Activated T-cell treated with anti-CD3 and anti-CD28 coated beads for 24 hours (primary cell): ENCODE measurements around the gene ADAMTS17.
A peak's percentile ranks its signal among the peaks of the same experiment; 100 is the strongest.
"Not testable (repeated sequence)": the region's sequence is repeated elsewhere in the genome, so short reads cannot be mapped to it uniquely, and the experiment has no call there.

Experiments
- DNase-seq: peaks from one replicate; pipeline ENCODE4 v3.0.0-alpha.2; 2020; ENCODE audit warnings: low read depth

ADAMTS17 gene

DNA sequence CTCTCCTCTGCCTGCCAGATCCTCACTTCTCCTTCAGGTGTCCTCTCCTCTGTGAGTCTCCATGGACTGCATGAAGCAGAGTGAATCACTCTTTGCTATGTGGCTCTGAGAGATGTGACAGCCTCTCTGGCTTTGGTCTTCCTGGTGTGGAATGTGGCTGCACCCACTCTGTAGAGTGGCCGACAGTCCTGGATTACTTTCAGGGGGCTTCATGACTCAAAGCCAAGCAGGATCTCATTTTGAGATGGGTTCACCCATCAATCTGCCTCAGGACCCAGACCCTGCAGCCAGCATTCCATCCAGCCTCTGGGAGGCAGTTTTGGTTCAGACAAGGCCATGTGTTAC, 386.6 kb downstream of the ADAMTS17 start:
- DNase-seq, result no peak

DNA sequence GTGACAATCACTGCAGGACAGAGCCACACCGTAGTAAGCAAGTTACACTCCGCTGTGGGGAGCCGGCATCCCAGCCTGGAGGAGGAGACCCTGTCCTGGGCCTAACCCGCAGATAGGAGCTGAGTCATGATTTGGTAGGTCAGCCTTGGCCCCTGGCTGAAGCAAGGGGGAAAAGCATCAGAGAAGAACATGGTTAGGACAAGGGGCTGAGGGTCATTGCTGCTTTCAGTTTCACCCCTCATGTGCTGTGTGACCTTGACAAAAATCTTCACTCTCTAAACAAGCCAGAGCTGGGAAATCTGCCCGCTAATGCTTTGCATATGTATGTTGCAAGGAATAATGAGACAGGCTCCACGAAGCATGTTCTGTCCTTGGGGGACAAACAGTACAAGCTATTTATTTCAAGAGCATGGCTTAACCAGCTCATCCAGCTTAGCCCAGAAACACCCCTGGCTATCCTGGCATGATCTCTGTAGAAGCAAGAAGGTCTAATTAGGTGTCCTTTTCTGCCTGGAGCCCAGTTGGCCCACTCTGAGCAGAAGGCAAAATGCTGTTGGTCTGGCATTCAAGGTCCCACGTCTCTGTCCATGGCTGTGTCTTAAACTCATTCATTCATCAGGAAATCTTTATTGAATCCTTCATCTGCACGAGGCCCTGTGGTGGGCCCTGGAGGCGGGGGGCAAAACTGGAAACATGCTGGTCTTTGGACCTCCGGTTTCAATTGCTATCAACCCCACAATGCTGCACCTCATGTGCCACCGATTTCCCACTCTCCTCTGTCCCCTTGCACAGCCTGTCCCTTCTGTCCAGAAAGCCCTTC, 387.2 kb downstream of the ADAMTS17 start:
- DNase-seq, result no peak

DNA sequence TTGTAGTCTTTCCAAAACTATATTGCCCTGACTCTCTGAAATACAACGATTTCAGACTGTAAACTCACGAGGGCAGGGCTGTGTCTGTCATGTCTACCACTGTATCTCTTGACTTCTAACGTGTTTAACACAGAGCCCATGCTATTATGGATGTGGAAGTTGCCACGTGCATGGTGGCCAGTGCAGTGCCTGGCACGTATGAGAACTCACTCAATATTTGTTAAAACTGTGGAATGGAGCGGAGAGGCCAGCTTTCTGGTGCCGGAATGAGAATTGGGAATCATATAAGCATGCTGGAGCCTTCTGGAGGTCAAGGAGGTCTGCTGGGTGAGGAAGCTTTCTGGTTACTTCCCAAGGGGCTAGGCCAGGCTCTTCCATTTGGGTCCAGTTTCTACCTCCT, 387.9 kb downstream of the ADAMTS17 start:
- DNase-seq, result no peak

DNA sequence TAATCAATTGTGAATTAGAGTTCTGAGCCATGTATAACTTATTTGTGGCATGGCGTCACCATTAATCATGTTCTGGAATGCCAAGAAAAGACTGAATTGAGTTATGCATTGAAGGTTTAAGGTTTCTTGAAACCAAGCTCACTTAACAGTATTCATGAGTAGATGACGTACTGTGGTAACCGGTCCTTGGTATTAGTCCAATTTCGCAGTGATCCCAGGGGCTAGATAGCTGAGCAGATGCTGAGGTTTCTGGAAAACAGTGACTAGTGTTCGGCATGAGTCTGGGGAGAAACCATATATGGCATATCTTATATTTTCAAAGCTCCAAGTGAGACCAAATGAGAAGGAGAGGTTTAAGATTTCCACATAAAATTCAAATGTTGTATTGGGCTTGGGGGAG, 390.3 kb downstream of the ADAMTS17 start:
- no peak for DNase-seq

DNA sequence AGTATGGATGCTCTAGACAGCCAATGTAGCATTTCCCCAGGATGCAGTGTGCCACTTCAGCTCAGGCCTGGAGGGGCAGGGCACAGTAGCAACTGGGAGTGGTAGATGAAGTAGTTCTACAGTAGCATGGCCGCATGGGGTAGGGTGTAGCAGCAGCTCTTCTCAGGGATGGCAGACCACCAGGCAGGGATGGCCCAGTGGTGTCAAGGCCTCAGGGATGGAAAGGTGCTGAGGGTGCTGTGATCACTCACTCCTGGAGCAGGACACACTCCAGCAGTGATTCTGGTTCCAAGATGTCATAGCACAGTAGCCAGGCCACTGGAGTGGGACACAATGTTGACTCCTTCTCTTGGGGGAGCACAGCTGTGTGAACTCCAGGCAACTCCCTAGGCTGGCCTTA, 397.6 kb downstream of the ADAMTS17 start:
- DNase-seq, result no peak

DNA sequence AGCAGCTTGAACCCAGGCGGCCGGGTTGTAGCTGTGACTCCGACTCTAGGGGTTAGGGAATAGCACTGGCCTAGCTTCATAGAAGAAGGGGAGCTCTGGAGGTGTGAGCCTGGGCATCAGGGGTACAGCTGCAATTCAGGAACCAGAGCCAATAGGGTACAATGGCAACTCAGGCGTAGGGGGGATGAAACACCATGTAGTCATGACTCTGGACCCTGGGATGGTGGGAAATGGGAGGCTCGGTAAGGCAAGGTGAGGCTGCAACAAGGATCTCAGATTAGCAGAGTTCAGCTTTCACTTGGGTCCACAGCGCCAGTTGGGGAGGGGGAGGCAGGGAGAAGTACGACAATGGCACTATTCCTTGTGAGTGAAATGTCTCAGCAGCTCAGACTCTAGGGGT, 398.3 kb downstream of the ADAMTS17 start:
- DNase-seq, result no peak

DNA sequence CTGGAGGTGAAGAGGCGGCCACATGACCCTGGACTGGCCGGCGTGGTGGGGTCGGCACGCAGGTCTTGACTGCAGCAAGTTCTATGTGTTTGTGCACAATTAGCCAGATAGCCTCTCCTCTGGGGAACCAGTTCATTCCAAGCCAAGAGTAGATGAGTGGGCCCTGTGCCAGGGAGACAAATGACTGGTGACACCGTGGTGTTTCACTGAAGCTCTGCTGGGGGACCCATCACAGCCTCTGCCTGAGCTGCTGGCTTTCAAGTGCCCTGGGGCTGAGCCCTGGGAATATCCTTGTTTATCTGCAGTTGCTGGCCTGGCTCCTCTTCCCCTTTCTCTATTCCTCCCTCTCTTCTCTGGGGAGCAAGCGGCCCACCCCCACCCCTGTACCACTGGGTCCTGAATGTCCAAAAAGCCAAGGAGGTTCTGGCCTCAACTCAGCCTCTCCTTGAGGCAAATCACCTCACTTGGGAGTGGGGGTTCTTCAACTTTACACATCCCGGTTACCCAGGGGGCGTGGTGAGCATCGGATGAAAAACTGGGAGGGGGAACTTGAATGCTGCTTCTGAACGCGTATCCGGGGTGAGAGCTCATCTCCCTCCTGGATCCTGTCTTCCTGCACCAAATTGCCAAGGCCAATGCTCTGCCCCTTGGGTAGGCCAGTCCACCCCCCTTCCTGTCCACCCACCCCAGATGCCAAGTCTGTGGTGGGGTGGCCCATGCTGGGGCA, 408.9 kb downstream of the ADAMTS17 start:
- no peak for DNase-seq

DNA sequence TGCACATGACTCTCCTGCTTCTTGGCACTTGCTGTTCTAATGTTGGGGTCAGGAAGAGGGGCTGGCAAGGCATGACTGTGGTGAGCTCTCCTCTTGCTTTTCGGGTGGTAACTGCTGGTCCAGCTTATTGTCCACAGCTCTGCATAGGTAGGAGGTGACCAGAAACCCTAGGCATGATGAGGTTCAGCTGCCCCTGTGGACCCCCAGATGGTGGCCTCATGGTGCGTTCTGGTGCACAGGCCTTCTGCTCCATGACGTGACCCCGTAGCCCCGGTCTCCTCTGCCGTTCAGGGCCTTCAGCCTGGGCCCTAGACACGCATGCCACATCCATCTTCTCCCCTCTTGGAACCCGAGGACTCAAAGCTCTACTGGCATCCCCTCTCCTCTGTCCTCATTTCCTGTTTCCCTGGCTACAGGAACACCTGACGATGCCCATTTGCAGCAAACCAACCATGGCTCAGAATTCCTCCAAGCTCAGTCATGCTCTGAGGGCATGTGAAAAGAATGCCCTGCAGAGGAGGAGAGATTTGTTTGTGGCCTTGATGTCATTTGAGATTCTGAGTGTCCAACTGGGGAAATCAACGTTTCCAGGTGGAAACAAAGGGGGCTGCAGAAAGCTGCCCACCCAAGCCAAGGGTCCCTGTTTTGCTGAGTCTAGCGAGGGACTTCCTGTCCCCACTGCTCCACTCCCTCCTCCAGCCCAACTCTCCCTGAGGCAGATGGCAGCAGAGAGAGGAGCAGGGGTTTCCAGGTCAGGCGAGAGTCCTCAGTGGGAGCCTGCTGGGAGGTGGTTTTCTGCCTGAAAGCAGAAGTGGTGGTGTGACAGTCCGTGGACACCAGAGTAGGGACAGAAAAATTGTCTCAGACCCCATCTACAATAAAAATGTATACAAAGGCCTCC, 409.8 kb downstream of the ADAMTS17 start:
- no peak for DNase-seq

DNA sequence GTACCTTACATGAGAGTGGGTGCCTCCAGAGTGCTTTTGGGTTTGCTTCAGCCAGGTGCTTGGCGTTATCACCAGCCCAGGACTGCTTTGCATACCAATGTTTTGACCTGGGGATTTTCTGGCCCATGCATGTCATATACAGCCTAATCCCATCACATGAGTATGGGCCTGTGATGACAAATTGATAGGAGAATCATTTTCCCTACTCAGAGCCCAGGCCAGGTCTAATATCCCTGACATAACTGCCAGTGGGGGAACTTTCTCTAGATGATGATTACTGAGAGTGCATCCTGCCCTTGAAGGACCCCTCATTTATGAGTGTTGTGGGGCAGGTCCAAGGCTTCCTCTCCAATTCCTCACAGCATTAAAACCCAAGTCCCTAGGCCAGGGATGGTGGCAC, 411.1 kb downstream of the ADAMTS17 start:
- no peak for DNase-seq

DNA sequence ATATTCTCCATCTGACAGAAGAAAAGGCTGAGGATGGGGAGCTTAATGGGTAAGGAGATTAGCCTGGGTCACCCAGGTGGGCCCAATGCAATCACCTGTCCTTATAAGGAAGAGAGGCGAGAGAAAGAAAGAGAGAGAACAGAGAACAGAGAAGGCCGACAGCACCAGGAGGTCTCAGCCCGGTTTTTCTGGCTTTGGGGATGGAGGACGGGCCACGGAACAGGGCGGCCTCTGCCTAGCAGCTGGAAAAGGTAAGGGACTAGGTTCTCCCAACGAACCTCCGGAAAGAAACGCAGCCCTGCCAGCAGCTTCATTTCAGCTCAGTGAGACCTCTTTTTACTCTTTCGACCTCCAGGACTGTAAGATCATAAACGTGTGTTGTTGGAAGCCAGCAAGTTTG, 412.5 kb downstream of the ADAMTS17 start:
- no peak for DNase-seq

DNA sequence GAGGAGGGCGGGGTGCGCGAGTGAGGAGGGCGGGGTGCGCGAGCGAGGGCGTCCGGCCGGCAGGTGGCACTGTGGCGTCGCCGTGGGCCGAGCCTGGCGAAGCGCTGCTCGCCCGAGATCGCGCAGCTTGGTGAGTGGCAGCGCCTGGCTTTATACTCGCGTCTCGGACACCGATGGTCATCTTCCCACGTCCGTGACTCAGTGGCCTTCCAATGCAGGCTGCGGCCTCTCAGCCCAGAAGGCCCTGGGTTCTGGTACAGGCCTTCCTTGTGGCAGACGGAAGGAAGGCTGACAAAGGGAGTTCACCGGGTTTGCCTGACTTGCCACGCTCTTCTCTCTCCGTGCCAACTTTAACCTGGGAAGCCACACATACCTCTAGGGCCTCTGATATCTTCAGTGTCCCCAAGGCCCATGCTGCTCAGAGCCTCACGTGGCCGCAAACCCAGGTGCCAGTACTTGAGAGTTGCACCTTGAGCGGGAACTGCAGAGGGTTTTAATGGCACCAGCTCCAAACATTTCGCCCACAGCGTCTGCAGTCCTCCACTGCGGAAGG, 413.3 kb downstream of the ADAMTS17 start:
- DNase-seq, result peak; percentile 80

DNA sequence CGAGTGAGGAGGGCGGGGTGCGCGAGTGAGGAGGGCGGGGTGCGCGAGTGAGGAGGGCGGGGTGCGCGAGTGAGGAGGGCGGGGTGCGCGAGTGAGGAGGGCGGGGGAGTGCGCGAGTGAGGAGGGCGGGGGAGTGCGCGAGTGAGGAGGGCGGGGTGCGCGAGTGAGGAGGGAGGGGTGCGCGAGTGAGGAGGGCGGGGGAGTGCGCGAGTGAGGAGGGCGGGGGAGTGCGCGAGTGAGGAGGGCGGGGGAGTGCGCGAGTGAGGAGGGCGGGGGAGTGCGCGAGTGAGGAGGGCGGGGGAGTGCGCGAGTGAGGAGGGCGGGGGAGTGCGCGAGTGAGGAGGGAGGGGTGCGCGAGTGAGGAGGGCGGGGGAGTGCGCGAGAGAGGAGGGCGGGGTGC, 415.2 kb downstream of the ADAMTS17 start:
- DNase-seq, result not testable (repeated sequence)

DNA sequence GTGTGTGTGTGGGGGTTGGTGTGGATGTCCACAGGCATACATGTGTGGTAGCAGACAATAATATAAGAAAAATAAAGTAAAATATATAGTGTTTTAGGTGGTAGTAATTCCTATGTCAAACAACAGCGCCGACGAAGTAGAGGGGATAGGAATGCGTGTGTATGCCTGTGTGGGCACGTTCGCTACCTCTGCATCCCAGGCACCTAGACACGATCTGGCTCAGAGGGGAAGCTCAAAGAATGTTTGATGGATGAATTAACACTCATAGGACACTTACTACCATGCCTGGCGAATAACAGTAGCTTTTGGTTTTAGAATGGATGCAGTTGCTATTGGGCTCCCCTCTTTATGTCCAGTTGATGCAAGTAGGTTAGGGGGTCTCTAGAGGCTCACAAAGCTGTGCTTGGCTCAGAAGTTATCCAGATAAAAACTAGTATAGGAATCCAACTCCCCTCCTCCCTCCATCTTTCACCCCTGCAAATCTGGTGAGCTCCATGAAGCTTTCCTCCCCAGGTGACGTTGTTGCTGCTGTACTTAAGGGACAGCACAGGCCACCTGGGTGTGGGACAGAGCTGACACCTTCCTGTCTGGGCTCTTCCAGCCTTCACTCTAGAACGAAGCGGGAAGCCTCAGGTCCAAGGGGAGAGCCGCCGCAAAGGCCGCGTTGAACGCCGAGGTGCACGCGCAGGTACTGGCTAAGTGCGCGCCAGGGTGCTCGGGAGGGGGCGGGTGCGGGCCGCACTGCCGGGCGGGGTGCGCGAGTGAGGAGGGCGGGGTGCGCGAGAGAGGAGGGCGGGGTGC, 415.9 kb downstream of the ADAMTS17 start:
- DNase-seq, result peak; percentile 59

DNA sequence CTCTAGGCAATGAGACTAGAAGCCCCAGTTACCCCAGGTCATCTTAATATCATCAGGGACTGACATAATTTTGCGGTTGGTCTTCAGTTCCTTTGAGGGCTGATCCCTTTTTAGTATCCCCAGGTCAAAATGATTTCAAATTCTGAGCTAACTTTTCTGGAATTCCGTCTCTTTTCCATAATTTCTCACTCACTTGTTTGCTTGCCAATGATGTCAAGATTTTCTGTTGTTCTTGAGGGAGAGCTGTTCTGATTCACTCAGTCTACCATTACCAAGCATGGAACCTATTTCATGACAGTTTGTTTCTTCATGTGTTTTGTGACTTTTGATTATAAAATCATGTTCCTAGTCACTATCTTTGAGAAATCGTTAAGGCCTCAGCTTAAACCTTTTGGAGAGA, 418.1 kb downstream of the ADAMTS17 start:
- DNase-seq, result no peak
